IPS-NIHi7 (cell line): Measurements from ENCODE around the gene LFNG.

Experiments used
- DNase-seq: peaks from one replicate; pipeline ENCODE4 v3.0.0; 2012; ENCODE audit warnings: mixed read lengths; ENCODE audit errors: extremely low spot score

Gene LFNG

GRCh38 chr7:2483494-2483893, 36.1 kb upstream of the LFNG start:
- DNase-seq = no peak

GRCh38 chr7:2484868-2485267, 34.7 kb upstream of the LFNG start:
- no peak for DNase-seq

- DNase-seq = no peak
Measured at GRCh38 chr7:2487586-2488271, 31.8 kb upstream of the LFNG start.

GRCh38 chr7:2488272-2488645, 31.3 kb upstream of the LFNG start:
- DNase-seq = no peak

GRCh38 chr7:2488681-2489080, 30.9 kb upstream of the LFNG start:
- DNase-seq = no peak

GRCh38 chr7:2490181-2490651, 29.4 kb upstream of the LFNG start:
- no peak for DNase-seq

- no peak for DNase-seq
Measured at GRCh38 chr7:2492038-2492437, 27.5 kb upstream of the LFNG start.

GRCh38 chr7:2493205-2494164, 26.1 kb upstream of the LFNG start:
- DNase-seq = no peak

- DNase-seq = no peak
Measured at GRCh38 chr7:2494191-2495130, 25.1 kb upstream of the LFNG start.

GRCh38 chr7:2495418-2496299, 23.9 kb upstream of the LFNG start:
- DNase-seq = peak; percentile 82

- no peak for DNase-seq
Measured at GRCh38 chr7:2496375-2496774, 23.2 kb upstream of the LFNG start.

GRCh38 chr7:2497065-2497464, 22.5 kb upstream of the LFNG start:
- DNase-seq = no peak

- no peak for DNase-seq
Measured at GRCh38 chr7:2497500-2498336, 21.9 kb upstream of the LFNG start.

GRCh38 chr7:2498708-2499107, 20.9 kb upstream of the LFNG start:
- DNase-seq = no peak

- DNase-seq = no peak
Measured at GRCh38 chr7:2499181-2499580, 20.4 kb upstream of the LFNG start.

GRCh38 chr7:2499719-2500430, 19.7 kb upstream of the LFNG start:
- peak; percentile 67 for DNase-seq

- DNase-seq = no peak
Measured at GRCh38 chr7:2500701-2501100, 18.9 kb upstream of the LFNG start.

GRCh38 chr7:2501947-2502646, 17.5 kb upstream of the LFNG start:
- DNase-seq = no peak

GRCh38 chr7:2502647-2502966, 17.0 kb upstream of the LFNG start:
- DNase-seq = no peak
